GM20000 (cell line): ENCODE results near the gene TRPM6.
A peak's percentile ranks its signal among the peaks of the same experiment; 100 is the strongest.

Experiments used
- DNase-seq: peaks from one replicate; pipeline ENCODE4 v3.0.0; 2012; ENCODE audit warnings: low spot score
- TF ChIP-seq, protein P1 (sequence below): IDR thresholded peaks from 2 replicates; pipeline ENCODE4 v1.5.1; 2012; ENCODE audit warnings: mild to moderate bottlenecking, control low read depth; ENCODE audit errors: extremely low read depth, missing control alignments

The TRPM6 gene

DNA sequence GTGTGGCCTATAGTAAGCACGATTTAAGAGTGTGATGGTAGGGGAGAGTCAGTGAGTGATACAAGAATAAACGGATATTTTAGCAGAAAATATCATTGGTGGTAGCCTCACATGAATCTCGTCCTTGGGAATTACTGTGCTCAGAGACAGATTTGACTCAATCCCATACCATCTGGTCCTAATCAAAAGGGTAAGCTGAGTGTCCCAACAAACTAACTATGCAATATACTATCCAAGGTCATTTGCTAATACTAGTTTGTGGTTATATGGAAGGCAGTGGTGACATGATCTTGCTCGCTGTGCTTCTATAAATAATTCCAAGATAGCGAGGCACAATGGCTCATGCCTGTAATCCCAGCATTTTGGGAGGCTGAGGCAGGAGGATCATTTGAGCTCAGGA, 103.2 kb downstream of the TRPM6 start:
- DNase-seq: no peak
- TF ChIP-seq, protein P1, sequence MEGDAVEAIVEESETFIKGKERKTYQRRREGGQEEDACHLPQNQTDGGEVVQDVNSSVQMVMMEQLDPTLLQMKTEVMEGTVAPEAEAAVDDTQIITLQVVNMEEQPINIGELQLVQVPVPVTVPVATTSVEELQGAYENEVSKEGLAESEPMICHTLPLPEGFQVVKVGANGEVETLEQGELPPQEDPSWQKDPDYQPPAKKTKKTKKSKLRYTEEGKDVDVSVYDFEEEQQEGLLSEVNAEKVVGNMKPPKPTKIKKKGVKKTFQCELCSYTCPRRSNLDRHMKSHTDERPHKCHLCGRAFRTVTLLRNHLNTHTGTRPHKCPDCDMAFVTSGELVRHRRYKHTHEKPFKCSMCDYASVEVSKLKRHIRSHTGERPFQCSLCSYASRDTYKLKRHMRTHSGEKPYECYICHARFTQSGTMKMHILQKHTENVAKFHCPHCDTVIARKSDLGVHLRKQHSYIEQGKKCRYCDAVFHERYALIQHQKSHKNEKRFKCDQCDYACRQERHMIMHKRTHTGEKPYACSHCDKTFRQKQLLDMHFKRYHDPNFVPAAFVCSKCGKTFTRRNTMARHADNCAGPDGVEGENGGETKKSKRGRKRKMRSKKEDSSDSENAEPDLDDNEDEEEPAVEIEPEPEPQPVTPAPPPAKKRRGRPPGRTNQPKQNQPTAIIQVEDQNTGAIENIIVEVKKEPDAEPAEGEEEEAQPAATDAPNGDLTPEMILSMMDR: no peak

DNA sequence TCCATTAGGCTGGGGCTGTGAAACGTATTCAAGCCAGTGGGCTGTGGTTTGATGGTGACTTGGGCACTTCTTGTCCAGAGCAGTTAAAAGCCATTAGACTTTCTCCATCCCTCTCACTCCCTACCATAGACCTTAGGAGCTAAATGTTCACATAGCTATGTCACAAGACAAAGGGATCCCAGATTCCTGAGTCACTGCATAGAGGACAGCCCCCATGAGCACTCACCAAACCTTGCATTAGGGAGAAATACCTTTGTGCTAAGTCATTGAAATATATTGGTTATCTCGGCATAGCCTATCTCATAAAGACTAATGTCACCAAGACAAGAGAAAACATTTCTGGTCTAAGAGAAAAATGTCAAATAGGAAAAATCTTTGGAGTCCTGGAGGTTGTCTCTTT, 104.3 kb downstream of the TRPM6 start:
- TF ChIP-seq, protein P1: no peak
- no peak for DNase-seq

GRCh38 chr9:74777136-74777879, 110.4 kb downstream of the TRPM6 start:
- DNase-seq: peak; percentile 44
- TF ChIP-seq, protein P1: peak; percentile 36

DNA sequence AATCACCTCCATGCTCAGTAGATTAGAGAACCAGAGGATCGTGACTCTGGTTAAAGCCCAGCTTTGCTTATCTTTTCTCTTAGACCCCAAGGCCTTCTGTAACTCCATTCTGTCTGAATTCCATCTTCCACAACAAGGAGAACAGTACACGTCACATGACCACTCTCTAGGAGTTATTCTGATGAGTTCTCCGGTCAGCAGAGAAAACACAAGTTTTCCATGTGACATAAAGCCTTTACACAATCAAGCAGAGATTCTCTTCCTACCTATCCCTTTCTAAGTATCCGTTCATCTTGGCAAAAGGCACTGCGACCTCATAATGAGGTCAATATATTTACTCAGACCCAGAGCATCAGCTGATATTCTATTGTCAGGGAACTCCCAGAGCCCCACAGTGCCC, 112.3 kb downstream of the TRPM6 start:
- DNase-seq: no peak
- TF ChIP-seq, protein P1: no peak

GRCh38 chr9:74773886-74774479, 113.7 kb downstream of the TRPM6 start:
- TF ChIP-seq, protein P1: peak; percentile 96
- DNase-seq: peak; percentile 51

- DNase-seq: peak; percentile 11
- TF ChIP-seq, protein P1: no peak
Observed at GRCh38 chr9:74772121-74772520, 115.6 kb downstream of the TRPM6 start.

DNA sequence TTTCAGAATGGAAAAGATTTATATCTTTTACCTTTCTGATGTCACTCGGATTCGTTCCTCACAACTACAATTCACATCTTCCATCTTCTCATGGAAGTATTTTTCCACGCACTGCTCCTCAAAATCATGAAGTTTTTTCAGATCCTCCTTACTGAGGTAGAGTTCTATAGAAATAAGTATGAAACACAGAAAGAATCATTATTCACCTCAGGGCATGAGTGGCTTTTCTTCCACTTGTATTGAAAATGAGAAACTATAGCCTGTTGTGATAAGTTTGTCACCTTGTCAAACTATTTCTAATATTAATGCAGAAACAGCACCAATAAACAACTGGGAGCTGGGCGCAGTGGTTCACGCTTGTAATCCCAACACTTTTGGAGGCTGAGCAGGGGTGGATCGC, 116.0 kb downstream of the TRPM6 start:
- no peak for DNase-seq
- TF ChIP-seq, protein P1: no peak
